GM12875 (cell line): ENCODE results near the gene CTCFL.

Experiments
- H3K4me3 ChIP-seq: one replicate; pipeline ENCODE4 v1.5.1; 2011; ENCODE audit warnings: low read depth, low read length, control low read depth
- TF ChIP-seq, protein P1 (sequence below): IDR thresholded peaks from 2 replicates; pipeline ENCODE4 v1.5.1; 2011; ENCODE audit warnings: low read depth, mild to moderate bottlenecking, control low read depth, inconsistent platforms, low read length, moderate library complexity, borderline replicate concordance; ENCODE audit not compliant: insufficient read depth

Gene CTCFL

DNA sequence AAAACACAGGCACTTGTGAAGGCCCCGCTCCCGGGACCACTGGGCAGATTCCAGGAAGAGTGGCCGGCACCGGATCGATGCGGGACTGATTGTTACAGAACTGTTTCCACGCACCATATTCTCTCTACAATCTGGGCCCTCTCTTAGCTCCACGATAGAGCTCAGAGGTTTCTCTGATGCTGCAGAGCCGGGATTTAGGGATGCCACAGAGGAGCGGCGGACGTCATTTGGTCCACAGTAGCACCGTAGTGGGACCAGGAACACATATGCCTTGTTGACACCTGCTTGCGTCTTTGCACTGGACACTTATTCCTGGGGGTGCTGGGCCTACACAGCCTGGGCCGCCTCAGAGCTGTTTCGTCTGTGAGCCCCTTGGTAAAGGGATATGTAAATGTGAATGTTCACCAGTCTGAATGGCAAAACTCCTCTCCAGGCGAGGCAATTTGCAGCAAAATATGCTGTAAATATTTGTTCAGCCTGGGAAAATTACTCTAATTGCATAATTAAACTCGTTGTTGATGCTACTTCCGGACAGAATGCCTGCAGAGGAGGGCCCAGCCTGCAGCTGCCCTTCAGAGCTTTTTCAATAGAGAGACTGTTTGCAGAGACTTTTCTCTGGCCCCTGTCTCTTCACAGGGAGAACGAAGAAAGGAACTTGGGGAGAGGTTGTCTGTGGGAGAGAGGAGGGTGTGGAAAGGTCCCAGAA, 45.4 kb upstream of the CTCFL start:
- H3K4me3 ChIP-seq = no peak overlapping the region
- TF ChIP-seq, protein P1, sequence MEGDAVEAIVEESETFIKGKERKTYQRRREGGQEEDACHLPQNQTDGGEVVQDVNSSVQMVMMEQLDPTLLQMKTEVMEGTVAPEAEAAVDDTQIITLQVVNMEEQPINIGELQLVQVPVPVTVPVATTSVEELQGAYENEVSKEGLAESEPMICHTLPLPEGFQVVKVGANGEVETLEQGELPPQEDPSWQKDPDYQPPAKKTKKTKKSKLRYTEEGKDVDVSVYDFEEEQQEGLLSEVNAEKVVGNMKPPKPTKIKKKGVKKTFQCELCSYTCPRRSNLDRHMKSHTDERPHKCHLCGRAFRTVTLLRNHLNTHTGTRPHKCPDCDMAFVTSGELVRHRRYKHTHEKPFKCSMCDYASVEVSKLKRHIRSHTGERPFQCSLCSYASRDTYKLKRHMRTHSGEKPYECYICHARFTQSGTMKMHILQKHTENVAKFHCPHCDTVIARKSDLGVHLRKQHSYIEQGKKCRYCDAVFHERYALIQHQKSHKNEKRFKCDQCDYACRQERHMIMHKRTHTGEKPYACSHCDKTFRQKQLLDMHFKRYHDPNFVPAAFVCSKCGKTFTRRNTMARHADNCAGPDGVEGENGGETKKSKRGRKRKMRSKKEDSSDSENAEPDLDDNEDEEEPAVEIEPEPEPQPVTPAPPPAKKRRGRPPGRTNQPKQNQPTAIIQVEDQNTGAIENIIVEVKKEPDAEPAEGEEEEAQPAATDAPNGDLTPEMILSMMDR = no peak

DNA sequence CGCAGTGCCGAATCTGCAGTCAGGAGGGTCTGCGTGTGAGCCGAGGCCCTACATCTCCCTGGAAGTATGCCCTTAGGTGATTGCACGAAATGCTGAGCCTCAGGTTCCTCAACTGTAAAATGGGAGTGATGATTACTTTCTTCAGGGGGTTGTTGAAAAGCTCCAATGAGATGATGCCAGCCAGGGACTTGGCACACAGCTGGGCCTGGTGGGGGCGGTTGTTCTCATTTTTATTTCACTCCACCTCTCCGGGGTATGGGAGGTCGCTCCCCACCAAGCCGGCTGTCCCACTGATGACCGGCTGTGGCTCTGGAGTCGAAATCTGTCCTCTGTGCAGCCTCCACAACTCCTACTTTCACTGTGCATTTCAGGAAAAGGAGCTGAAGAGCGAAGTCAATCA, 44.0 kb upstream of the CTCFL start:
- TF ChIP-seq, protein P1 = no peak

DNA sequence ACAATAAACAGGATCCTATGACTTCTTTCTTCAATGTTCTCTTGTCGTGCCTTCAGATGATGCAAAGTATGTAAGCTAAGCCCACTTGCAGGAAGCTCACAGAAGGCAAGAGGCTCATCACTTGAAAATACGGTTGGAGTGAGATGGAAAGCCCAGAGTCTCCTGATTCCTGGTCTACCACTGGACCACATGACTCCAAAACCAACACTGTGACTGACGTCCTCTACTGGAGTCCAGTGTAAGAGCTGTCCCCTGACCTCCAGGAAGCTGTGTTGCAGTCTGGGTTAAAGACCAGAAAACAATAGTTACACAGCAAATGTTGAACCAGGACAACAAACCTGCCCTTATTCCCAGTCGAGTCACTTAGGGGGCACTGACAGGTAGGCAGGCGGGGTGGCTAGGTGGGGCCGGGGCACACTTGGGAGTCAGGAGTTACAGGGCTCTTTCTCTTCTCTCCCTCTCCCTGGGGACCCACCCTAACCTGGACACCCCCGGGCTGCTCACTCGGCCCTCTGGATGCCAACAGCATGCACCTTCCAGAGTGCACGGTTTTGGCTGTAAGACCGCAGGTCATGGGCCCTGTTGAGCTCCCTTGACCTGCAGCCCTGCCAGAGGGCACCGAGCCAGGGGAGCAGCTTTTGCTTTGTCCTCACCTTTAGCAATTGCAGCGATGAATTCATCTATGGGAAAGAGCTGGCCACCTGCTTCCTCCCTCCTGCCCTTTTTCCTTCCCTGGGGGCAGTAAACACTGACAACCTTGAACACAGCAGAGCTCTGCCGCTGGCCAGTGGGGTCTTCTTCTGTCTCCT, 43.4 kb upstream of the CTCFL start:
- no peak overlapping the region for H3K4me3 ChIP-seq
- TF ChIP-seq, protein P1 = no peak

More for the DNA sequence above, 44.0 kb upstream of the CTCFL start:
- H3K4me3 ChIP-seq = no peak overlapping the region

DNA sequence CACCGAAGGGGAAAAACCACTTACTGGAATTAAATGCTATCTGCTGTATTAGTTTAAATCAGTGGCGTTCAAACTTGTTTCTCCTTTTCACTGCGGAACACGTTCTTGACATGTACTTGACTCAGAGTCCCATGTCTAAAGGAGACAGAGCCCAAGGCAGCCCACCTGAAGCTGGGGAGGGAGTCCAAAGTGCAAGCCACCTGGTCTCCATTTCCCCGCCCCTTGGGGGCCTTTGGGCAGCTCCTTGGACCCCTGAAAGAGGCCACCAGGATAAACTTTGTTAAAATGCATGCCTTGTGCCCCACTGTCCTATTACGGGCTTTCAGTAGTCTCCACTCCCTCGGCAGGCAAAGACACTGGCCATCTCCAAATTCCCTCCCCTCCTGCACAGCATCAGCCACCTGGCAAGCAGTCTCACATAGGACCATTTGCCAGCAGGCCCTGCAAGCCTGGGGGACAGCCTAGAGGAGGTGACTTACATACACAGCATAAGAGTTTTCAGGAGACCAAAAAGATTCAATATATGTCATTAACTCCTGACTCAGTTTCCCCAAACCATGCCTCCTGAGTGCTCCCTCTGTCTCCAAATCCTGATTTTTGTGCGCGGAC, 42.6 kb upstream of the CTCFL start:
- TF ChIP-seq, protein P1 = no peak

DNA sequence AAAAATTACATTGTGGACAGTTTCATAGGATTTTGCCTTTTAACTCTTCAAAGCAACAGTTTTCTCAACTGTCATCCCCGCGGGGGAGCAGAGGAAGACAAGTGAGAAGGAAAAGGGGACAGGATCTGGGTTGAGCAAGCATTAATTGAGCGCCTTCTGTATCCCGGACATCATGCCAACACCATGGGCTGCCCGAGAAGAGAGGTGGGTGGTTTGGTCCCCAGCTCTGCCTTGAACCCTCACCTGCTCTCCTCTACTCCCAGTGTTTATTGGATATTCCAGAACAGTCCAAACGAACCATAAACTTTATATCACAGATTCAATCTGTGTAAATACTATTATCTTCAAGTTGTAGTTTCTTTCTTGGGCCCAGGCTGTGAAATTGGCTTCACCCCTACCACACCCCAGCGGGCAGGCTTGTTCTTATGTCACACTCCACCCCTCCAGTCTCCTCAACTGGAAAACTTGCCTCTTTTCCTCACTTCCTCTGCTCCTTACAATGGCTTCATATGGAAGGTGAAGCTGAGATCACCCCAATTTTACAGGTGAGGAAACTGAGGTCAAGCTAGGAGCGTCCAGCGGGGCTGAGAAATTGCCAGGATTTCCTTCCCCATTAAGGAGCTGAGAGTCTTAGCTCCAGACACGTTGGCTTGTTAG, 42.0 kb upstream of the CTCFL start:
- no peak overlapping the region for H3K4me3 ChIP-seq
- TF ChIP-seq, protein P1 = no peak

More for the DNA sequence above, 42.6 kb upstream of the CTCFL start:
- no peak overlapping the region for H3K4me3 ChIP-seq

DNA sequence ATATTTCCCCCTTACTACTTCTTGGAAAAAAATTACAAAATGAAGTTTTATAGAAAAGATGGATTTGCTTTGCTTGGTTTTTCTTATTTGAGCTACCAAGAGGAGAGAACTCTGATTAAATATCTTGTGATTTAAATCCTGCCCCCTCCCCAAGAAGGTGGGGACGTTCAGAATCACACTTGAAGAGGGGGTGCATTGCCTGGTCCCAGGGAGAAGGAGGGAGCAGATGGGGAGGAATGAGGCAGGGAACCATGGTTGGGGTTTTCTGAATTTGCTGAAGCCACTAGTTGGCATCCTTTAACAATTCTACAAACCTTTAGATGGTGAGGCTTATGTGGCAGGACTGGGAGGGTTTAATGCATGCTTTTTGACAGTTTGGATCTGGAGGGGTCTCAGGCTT, 41.5 kb upstream of the CTCFL start:
- TF ChIP-seq, protein P1 = no peak
- H3K4me3 ChIP-seq = no peak overlapping the region
